Parathyroid adenoma (tissue), 2 donors: ENCODE results near the gene PDGFB.
A peak's percentile ranks its signal among the peaks of the same experiment; 100 is the strongest.

Source experiments
- H2AFZ ChIP-seq: fragments of 300-600 bp; sonication (generic); one replicate; pipeline ENCODE4 v1.7.0; 2017; ENCODE audit warnings: antibody characterized with exemption, mild to moderate bottlenecking
- H3K27ac ChIP-seq: fragments of 300-600 bp; sonication (generic); one replicate; pipeline ENCODE4 v1.7.0; 2017
- H3K27me3 ChIP-seq: fragments of 300-600 bp; sonication (generic); one replicate; pipeline ENCODE4 v1.7.0; 2017; ENCODE audit warnings: low read length; ENCODE audit not compliant: control insufficient read depth, insufficient read depth
- H3K36me3 ChIP-seq: fragments of 300-600 bp; sonication (generic); one replicate; pipeline ENCODE4 v1.7.0; 2017; ENCODE audit warnings: low read length; ENCODE audit not compliant: control insufficient read depth, insufficient read depth
- H3K4me1 ChIP-seq: fragments of 300-600 bp; sonication (generic); one replicate; pipeline ENCODE4 v1.7.0; 2017; ENCODE audit warnings: control low read depth
- H3K4me2 ChIP-seq: fragments of 300-600 bp; sonication (generic); one replicate; pipeline ENCODE4 v1.7.0; 2017; ENCODE audit warnings: low read length
- H3K4me3 ChIP-seq: fragments of 300-600 bp; sonication (generic); one replicate; pipeline ENCODE4 v1.7.0; 2017; ENCODE audit warnings: low read depth, low read length
- H3K79me2 ChIP-seq: fragments of 300-600 bp; sonication (generic); one replicate; pipeline ENCODE4 v1.7.0; 2017; ENCODE audit warnings: control low read depth
- H3K9ac ChIP-seq: fragments of 300-600 bp; sonication (generic); one replicate; pipeline ENCODE4 v1.7.0; 2017; ENCODE audit warnings: mild to moderate bottlenecking
- H3K9me3 ChIP-seq: fragments of 300-600 bp; sonication (generic); one replicate; pipeline ENCODE4 v1.7.0; 2017; ENCODE audit warnings: low read length; ENCODE audit not compliant: control insufficient read depth
- CTCF ChIP-seq: fragments of 300-600 bp; sonication (generic); IDR thresholded peaks from one replicate; pipeline ENCODE4 v1.7.0; 2017; ENCODE audit warnings: antibody characterized with exemption, mild to moderate bottlenecking
- donor health status: primary hyperparathyroidism.

Gene PDGFB

GRCh38 chr22:39243439-39244135, 1.2 kb downstream of the PDGFB start:
- Histone ChIP-seq H3K9ac (peak overlapping the region; percentile 67), H3K4me1 (peaks cover 18% of the 10 kb centered on the region), H2AFZ (peak overlapping the region; percentile 62), H3K4me2 (peak overlapping the region; percentile 95), H3K27ac (peak overlapping the region; percentile 83), H3K9me3 (no peaks in the 10 kb centered on the region), H3K79me2 (no peaks in the 10 kb centered on the region), H3K27me3 (no peaks in the 10 kb centered on the region), H3K36me3 (no peaks in the 10 kb centered on the region), H3K4me3 (peak overlapping the region; percentile 81)
- no peak for TF ChIP-seq CTCF

GRCh38 chr22:39242595-39243438, 2.0 kb downstream of the PDGFB start:
- Histone ChIP-seq H3K27me3 (no peaks in the 10 kb centered on the region), H3K4me3 (peak overlapping the region; percentile 81), H2AFZ (peak overlapping the region; percentile 62), H3K27ac (peak overlapping the region; percentile 83), H3K9ac (peak overlapping the region; percentile 67), H3K4me2 (peak overlapping the region; percentile 95), H3K9me3 (no peaks in the 10 kb centered on the region), H3K4me1 (peaks cover 18% of the 10 kb centered on the region), H3K36me3 (no peaks in the 10 kb centered on the region), H3K79me2 (peaks cover 3% of the 10 kb centered on the region)
- no peak for TF ChIP-seq CTCF

GRCh38 chr22:39241794-39242594, 2.8 kb downstream of the PDGFB start:
- no peaks in the 10 kb centered on the region for H3K27me3 ChIP-seq
- peaks cover 3% of the 10 kb centered on the region for H3K79me2 ChIP-seq
- no peak overlapping the region for H3K9ac ChIP-seq
- H3K4me1 ChIP-seq = peaks cover 18% of the 10 kb centered on the region
- no peak overlapping the region for H2AFZ ChIP-seq
- TF ChIP-seq CTCF = no peak
- H3K27ac ChIP-seq = peak overlapping the region; percentile 83
- peak overlapping the region; percentile 84 for H3K4me2 ChIP-seq
- no peaks in the 10 kb centered on the region for H3K36me3 ChIP-seq
- H3K4me3 ChIP-seq = peak overlapping the region; percentile 59
- H3K9me3 ChIP-seq = no peaks in the 10 kb centered on the region

- peaks cover 20% of the 10 kb centered on the region for H3K4me1 ChIP-seq
- H3K27ac ChIP-seq = peak overlapping the region; percentile 82
- H3K9ac ChIP-seq = no peak overlapping the region
- H3K4me3 ChIP-seq = peak overlapping the region; percentile 59
- peaks cover 3% of the 10 kb centered on the region for H3K79me2 ChIP-seq
- no peaks in the 10 kb centered on the region for H3K36me3 ChIP-seq
- H3K27me3 ChIP-seq = no peaks in the 10 kb centered on the region
- no peaks in the 10 kb centered on the region for H3K9me3 ChIP-seq
- H3K4me2 ChIP-seq = peak overlapping the region; percentile 84
- no peak for TF ChIP-seq CTCF
- peak overlapping the region; percentile 60 for H2AFZ ChIP-seq
Measured at GRCh38 chr22:39240831-39241793, 3.7 kb downstream of the PDGFB start.
